Kidney tubule cell (primary cell): ENCODE data around the gene SORBS2.

Source experiments
- DNase-seq: peaks from one replicate; pipeline ENCODE4 v3.0.0-alpha.2; 2018; ENCODE audit warnings: low spot score

The SORBS2 gene

GRCh38 chr4:185774845-185775680 is 36.9 kb downstream of the SORBS2 start:
- DNase-seq: peak; percentile 78

GRCh38 chr4:185774131-185774653 is 37.8 kb downstream of the SORBS2 start:
- DNase-seq: no peak

GRCh38 chr4:185773419-185773818 is 38.6 kb downstream of the SORBS2 start:
- DNase-seq: peak; percentile 24

GRCh38 chr4:185772391-185773093 is 39.5 kb downstream of the SORBS2 start:
- no peak for DNase-seq

- no peak for DNase-seq
Measured at GRCh38 chr4:185771711-185772390, 40.1 kb downstream of the SORBS2 start.

GRCh38 chr4:185767528-185767927 is 44.5 kb downstream of the SORBS2 start:
- no peak for DNase-seq

GRCh38 chr4:185764876-185765275 is 47.1 kb downstream of the SORBS2 start:
- no peak for DNase-seq

- no peak for DNase-seq
Measured at GRCh38 chr4:185761352-185762235, 50.4 kb downstream of the SORBS2 start.

- DNase-seq: no peak
Measured at GRCh38 chr4:185758807-185759206, 53.2 kb downstream of the SORBS2 start.

GRCh38 chr4:185755451-185755850 is 56.5 kb downstream of the SORBS2 start:
- no peak for DNase-seq

GRCh38 chr4:185754961-185755360 is 57.0 kb downstream of the SORBS2 start:
- DNase-seq: no peak

GRCh38 chr4:185752872-185753271 is 59.1 kb downstream of the SORBS2 start:
- DNase-seq: peak; percentile 23

GRCh38 chr4:185749858-185750257 is 62.1 kb downstream of the SORBS2 start:
- no peak for DNase-seq

GRCh38 chr4:185748901-185749390 is 63.0 kb downstream of the SORBS2 start:
- no peak for DNase-seq

GRCh38 chr4:185745891-185746290 is 66.1 kb downstream of the SORBS2 start:
- DNase-seq: no peak

- DNase-seq: no peak
Measured at GRCh38 chr4:185744946-185745345, 67.0 kb downstream of the SORBS2 start.

- no peak for DNase-seq
Measured at GRCh38 chr4:185744488-185744862, 67.5 kb downstream of the SORBS2 start.

GRCh38 chr4:185743722-185744487 is 68.1 kb downstream of the SORBS2 start:
- DNase-seq: no peak

- DNase-seq: peak; percentile 24
Measured at GRCh38 chr4:185742766-185743165, 69.2 kb downstream of the SORBS2 start.

- DNase-seq: no peak
Measured at GRCh38 chr4:185741795-185742194, 70.2 kb downstream of the SORBS2 start.

- peak; percentile 15 for DNase-seq
Measured at GRCh38 chr4:185740471-185740873, 71.5 kb downstream of the SORBS2 start.
